NCI-H774 (cell line): Measurements from ENCODE around the gene PACRG.

Experiments used
- DNase-seq: peaks from one replicate; lab custom pipeline; 2025; lab: John Stamatoyannopoulos, UW

PACRG gene

GRCh38 chr6:162710419-162710818, 17.4 kb upstream of the PACRG start:
- DNase-seq: no peak

DNA sequence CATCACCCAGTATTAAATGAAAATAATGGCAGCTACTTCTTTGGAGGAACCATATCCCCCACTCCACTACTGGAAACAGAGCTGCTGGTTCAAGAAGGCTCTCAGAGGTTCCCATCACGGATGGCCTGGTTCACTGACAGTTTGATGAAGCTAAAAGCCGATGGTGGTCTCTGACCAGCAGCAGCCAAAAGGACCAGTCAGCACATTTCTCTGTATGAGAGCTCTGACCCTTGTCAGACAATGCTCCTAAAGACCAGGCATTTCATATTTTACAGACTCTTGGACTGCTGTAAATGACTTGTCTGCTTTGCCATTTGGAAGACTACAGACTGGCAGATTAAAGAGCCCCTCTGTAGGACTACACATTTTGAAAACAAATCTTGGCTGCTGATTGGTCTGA, 16.8 kb upstream of the PACRG start:
- no peak for DNase-seq

- no peak for DNase-seq
These were observed 16.4 kb upstream of the PACRG start for GRCh38 chr6:162711376-162711775.

DNA sequence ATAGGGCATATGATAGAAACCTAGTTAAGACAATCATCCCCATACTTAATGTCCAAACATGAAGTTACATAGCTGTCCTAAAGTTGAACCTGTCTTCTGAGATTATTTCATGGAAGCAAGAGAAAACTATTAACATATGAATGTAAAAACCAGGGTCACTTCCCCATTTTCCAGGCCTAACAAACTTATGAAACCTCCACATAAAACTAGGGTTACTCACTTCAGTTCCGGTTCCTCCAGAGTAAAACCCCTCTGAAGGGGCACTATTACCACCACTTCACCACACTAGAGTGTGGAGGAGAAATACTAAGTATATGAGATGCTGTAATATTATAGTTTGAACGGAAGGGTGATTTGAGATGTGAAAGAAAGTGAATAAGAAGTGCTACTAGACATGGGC, 15.1 kb upstream of the PACRG start:
- DNase-seq: no peak

GRCh38 chr6:162713974-162714780, 13.6 kb upstream of the PACRG start:
- no peak for DNase-seq

GRCh38 chr6:162715601-162716000, 12.2 kb upstream of the PACRG start:
- DNase-seq: no peak

DNA sequence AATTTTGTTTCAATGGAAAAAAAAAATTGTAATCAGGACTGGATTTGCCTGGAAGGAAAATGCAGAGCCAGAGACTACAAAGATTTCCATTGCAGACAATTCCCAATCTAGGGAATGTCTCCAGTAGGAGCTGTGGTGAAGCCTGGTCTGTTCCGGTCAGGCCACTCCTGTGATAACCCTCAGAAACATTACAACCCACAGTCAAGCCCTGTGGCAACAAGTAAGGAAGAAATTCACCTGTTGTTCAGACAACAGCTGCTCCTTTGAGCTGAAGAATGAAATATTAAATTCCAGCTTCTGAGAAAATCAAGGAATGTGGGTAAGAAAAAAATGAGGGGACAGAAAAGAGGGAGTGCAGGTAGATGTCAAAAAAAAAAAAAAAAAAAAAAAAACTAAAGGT, 8.2 kb upstream of the PACRG start:
- no peak for DNase-seq

DNA sequence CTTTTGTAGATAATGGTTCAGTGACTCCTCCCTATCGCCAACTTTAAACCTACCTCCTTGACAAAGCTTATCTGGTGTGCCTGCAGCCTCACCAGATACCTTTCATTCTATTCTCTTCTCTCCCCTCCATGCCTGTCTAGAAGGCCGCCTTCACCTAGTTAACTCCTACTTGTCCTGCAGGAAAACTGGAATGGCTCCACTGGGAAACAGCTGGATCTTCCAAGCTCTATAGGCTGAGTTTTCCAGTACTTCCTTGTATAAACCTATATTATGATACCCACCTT, 6.4 kb upstream of the PACRG start:
- DNase-seq: no peak

DNA sequence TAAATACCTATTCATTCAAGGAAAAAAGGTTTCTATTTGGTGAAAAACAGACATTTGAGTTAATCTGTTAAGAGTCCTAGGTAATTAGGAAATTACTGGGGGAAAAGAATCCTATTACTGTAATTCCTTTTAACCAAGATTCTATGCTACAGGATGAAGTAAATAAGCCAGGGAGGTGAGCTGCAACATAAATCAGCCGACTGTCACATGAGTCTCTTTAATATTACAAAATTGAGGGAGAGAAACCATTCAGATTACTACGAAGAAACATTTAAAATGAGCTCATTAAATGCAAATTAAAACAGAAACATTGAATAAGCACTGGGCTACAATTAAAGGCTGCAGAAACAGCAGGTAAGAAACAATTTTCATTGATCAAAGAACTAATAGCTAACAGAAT, 5.5 kb upstream of the PACRG start:
- no peak for DNase-seq

DNA sequence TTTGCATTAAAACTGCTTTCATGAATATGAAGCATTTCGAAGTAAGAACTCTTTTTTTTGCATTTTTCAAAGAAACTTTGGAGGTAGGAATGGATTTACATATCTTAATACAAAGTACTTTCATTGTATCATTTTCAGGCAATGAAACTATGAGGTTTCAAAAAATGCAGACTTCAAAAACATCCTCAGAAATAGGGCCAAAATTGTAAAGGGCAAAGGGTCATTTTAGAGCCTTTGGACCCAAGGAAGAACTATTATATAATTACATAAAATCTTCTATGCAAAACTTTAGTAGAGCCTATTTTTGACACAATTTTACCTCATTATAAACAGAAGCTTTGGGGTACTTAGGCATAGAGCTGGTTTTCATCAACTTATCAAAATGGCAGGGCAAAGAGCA, 5.1 kb upstream of the PACRG start:
- DNase-seq: no peak

GRCh38 chr6:162726947-162727321, 840 bp upstream of the PACRG start:
- no peak for DNase-seq

GRCh38 chr6:162728197-162728596, 423 bp downstream of the PACRG start:
- DNase-seq: no peak

DNA sequence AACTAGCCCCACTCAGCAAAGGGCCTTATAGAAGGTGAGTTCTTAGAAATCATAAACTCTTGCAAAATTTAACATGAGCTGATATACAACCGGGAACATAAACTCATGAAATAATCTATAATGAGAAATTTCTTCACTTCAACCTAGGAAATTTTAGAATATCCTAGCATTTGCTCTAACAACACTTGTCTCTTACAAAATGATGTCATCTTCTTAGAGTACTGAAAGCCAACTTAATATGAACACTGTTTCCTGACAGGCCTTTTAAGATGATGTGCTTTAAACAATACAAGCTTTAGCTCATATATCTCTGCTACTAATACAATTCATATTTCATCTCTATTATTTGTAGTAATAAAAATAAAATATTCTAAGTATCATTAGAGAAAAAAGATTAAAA, 932 bp downstream of the PACRG start:
- DNase-seq: no peak

- no peak for DNase-seq
These were observed 2.7 kb downstream of the PACRG start for GRCh38 chr6:162730502-162730901.

GRCh38 chr6:162733489-162733888, 5.7 kb downstream of the PACRG start:
- DNase-seq: no peak

DNA sequence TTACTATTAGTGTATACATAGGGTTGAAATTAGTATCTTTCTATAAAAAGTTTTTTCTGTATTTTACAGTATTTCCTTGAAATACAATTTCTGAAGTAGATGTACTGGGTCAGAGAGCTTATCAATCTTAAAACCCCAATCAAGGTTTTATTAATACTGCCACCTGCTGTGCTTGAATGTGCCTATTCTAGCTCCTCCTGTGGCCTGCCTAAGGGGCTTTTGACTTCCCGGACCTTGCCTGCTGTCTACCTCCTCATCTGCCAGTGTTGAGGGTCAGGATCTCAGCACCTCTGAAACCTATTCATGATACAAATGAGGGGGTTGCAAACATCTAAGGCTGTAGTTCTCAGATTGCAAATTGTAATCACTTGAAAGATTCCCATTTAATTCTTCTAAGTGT, 9.2 kb downstream of the PACRG start:
- DNase-seq: no peak

GRCh38 chr6:162750776-162751175, 23.0 kb downstream of the PACRG start:
- no peak for DNase-seq

DNA sequence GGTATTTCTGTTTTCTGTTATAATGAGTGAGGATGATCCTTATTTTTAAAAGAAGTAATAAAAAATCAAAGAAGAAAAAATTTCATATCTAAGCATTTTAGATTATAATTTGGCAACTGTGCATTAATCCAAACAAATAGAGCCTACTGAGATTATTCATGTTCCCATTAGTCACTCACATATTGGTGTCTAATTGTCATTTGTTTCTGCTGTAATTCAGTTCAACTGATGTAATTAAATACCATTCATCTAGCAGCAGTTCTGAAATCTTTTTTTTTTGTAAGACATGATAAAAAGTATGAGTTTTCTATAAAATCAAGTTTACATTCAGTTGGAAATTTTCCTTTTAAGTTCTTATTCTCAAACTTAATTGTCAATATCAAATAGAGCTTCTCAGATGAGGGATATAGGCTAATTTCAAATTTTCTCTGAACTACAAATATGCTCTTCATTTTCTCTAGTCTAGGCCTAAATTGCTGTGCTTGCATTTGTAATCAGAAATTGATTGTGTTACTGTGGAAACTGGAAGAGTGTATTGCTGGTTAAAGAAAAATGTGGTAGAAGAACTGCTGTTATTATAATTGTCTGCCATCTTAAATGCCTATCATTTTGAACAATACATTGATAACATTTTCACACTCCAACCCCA, 23.6 kb downstream of the PACRG start:
- no peak for DNase-seq

- DNase-seq: no peak
These were observed 26.0 kb downstream of the PACRG start for GRCh38 chr6:162753775-162754174.

- no peak for DNase-seq
These were observed 42.4 kb downstream of the PACRG start for GRCh38 chr6:162770136-162770535.

GRCh38 chr6:162770955-162771354, 43.2 kb downstream of the PACRG start:
- no peak for DNase-seq

DNA sequence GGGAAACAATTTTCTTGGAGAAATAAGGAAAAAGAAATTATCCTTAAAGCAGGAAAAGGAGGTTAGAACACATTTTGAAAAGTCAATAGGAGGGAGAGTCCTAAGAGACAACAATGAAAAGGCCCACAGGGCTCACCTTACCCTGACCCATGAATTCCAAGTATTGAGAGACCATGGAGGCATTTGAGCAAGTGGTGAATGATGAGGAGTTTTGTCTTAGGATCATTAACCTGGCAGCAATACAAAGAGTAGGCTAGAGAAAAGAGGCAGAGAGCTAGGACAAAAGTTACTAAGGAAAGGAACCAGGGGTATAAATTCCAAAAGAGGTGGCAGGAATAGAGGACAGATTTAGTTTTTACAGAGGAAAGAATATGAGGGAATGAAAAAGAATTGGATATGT, 44.7 kb downstream of the PACRG start:
- DNase-seq: no peak

- DNase-seq: no peak
These were observed 46.2 kb downstream of the PACRG start for GRCh38 chr6:162773996-162774395.

- no peak for DNase-seq
These were observed 49.3 kb downstream of the PACRG start for GRCh38 chr6:162777091-162777490.
